H1 (cell line): ENCODE results near the gene ARHGAP25. TPM values are rescaled to one million over a fixed set of nuclear protein-coding genes. Genes with fewer than 3 reads are reported as not detected.

Experiments
- CTCF ChIA-PET: fragments of 300-600 bp; sonication (Branson Sonifier 250); formaldehyde crosslinking; loops from one replicate; lab custom pipeline; 2021; ENCODE audit not compliant: partially characterized antibody; lab: Charles Lee
- POLR2A ChIA-PET: fragments of 300-600 bp; sonication (Branson Sonifier 250); formaldehyde crosslinking; loops from one replicate; lab custom pipeline; 2021; ENCODE audit warnings: inconsistent platforms; ENCODE audit not compliant: partially characterized antibody; lab: Charles Lee
- DNase-seq, 2 experiments: peaks; one replicate each; pipeline versions ENCODE4 v3.0.0 to v3.0.0-alpha.2; 2010 to 2022; ENCODE audit warnings: low spot score in 2 of 2, low read depth in 1 of 2, mixed read lengths in 1 of 2
- FAIRE-seq: peaks from 2 replicates; lab custom pipeline; 2011; peaks lifted over from hg19 to GRCh38; lab: Jason Lieb, UNC
- H2AFZ ChIP-seq: 2 replicates; pipeline ENCODE4 v1.8.1; 2012; ENCODE audit warnings: low read length, inconsistent platforms
- H2AK5ac ChIP-seq: 2 replicates; pipeline ENCODE4 v1.6.1; 2013; ENCODE audit warnings: low read depth, low read length
- H2BK120ac ChIP-seq: replicated peaks from 2 replicates; pipeline ENCODE3; 2013; ENCODE audit warnings: low read depth, low read length, inconsistent platforms
- H2BK12ac ChIP-seq: 2 replicates; pipeline ENCODE4 v1.6.1; 2013; ENCODE audit warnings: low read depth, low read length
- H2BK15ac ChIP-seq: 2 replicates; pipeline ENCODE4 v1.6.1; 2013; ENCODE audit warnings: low read length
- H2BK20ac ChIP-seq: 2 replicates; pipeline ENCODE4 v1.6.1; 2013; ENCODE audit warnings: low read length
- H2BK5ac ChIP-seq: 2 replicates; pipeline ENCODE4 v1.6.1; 2013; ENCODE audit warnings: low read depth, low read length
- H3K14ac ChIP-seq: 2 replicates; pipeline ENCODE4 v1.6.1; 2013; ENCODE audit warnings: inconsistent platforms; ENCODE audit not compliant: insufficient read length
- H3K18ac ChIP-seq: 2 replicates; pipeline ENCODE4 v1.6.1; 2013; ENCODE audit warnings: low read length; ENCODE audit errors: extremely low read depth
- H3K23ac ChIP-seq: 2 replicates; pipeline ENCODE4 v1.6.1; 2013; ENCODE audit warnings: inconsistent platforms; ENCODE audit not compliant: insufficient read length
- H3K23me2 ChIP-seq: 2 replicates; pipeline ENCODE4 v1.6.1; 2013; ENCODE audit warnings: low read depth, low read length
- H3K27ac ChIP-seq: 2 replicates; pipeline ENCODE4 v1.6.1; 2011; ENCODE audit warnings: low read depth, low read length, inconsistent platforms
- H3K27me3 ChIP-seq, 4 experiments: replicated peaks in 1 of 4; 1 replicate in 1 of 4; 2 replicates in 3 of 4; pipeline versions ENCODE4 v1.6.1 to v1.8.1; 2011 to 2013; ENCODE audit warnings: low read length in 3 of 4, mild to moderate bottlenecking in 3 of 4, inconsistent platforms in 2 of 4, mixed read lengths in 2 of 4, moderate library complexity in 1 of 4; ENCODE audit not compliant: control insufficient read depth in 3 of 4, insufficient read depth in 3 of 4; ENCODE audit errors: extremely low read depth in 1 of 4
- H3K36me3 ChIP-seq, 4 experiments: 2 replicates each; pipeline versions ENCODE4 v1.6.1 to v1.8.1; 2011 to 2013; ENCODE audit warnings: mild to moderate bottlenecking in 4 of 4, low read length in 3 of 4, moderate library complexity in 2 of 4, control low read depth in 1 of 4, inconsistent platforms in 1 of 4; ENCODE audit not compliant: insufficient read depth in 4 of 4, control insufficient read depth in 2 of 4
- H3K4ac ChIP-seq: replicated peaks from 2 replicates; pipeline ENCODE3; 2013; ENCODE audit warnings: low read length, low read depth, mixed read lengths, inconsistent platforms; ENCODE audit not compliant: insufficient read length
- H3K4me1 ChIP-seq, 4 experiments: replicated peaks in 1 of 4; 1 replicate in 1 of 4; 2 replicates in 3 of 4; pipeline versions ENCODE4 v1.6.1 to v1.8.1; 2011 to 2013; ENCODE audit warnings: low read length in 3 of 4, inconsistent platforms in 2 of 4, mixed read lengths in 1 of 4; ENCODE audit not compliant: insufficient read depth in 4 of 4, control insufficient read depth in 3 of 4
- H3K4me2 ChIP-seq, 2 experiments: 2 replicates each; pipeline versions ENCODE4 v1.6.1 to v1.8.1; 2011 to 2013; ENCODE audit warnings: low read depth in 2 of 2, low read length in 2 of 2, control low read depth in 1 of 2, inconsistent platforms in 1 of 2, mild to moderate bottlenecking in 1 of 2; ENCODE audit not compliant: insufficient read depth in 1 of 2
- H3K4me3 ChIP-seq, 4 experiments: fragments of 200-600, 300-600 bp in 1 of 4; sonication (generic), shearing (Covaris generic), sonication (Bioruptor Twin) in 1 of 4; 2 replicates each; pipeline versions ENCODE4 v1.5.1 to v1.8.1; 2011 to 2016; ENCODE audit warnings: low read length in 4 of 4, low read depth in 3 of 4, control low read depth in 2 of 4, inconsistent platforms in 2 of 4, mild to moderate bottlenecking in 2 of 4, mixed read lengths in 1 of 4, moderate library complexity in 1 of 4; ENCODE audit not compliant: insufficient read depth in 2 of 4; ENCODE audit errors: extremely low read depth in 1 of 4
- H3K56ac ChIP-seq: replicated peaks from 2 replicates; pipeline ENCODE3; 2013; ENCODE audit warnings: low read depth, mild to moderate bottlenecking, mixed read lengths, low read length, inconsistent platforms; ENCODE audit not compliant: insufficient read length
- H3K79me1 ChIP-seq: 2 replicates; pipeline ENCODE4 v1.6.1; 2013; ENCODE audit warnings: low read depth, low read length, control low read depth
- H3K79me2 ChIP-seq, 2 experiments: 2 replicates each; pipeline versions ENCODE4 v1.6.1 to v1.8.1; 2012 to 2013; ENCODE audit warnings: low read length in 2 of 2, mild to moderate bottlenecking in 2 of 2, inconsistent platforms in 1 of 2; ENCODE audit not compliant: insufficient read depth in 2 of 2, control insufficient read depth in 1 of 2
- H3K9ac ChIP-seq, 4 experiments: replicated peaks in 1 of 4; 1 replicate in 1 of 4; 2 replicates in 3 of 4; pipeline versions ENCODE4 v1.6.1 to v1.8.1; 2011 to 2013; ENCODE audit warnings: low read depth in 3 of 4, low read length in 3 of 4, control low read depth in 2 of 4, mild to moderate bottlenecking in 2 of 4, moderate library complexity in 2 of 4, inconsistent platforms in 1 of 4; ENCODE audit errors: extremely low read depth in 1 of 4
- H3K9me3 ChIP-seq, 2 experiments: 2 replicates each; pipeline versions ENCODE4 v1.6.1 to v1.8.1; 2012 to 2013; ENCODE audit warnings: mild to moderate bottlenecking in 2 of 2, moderate library complexity in 2 of 2, control low read depth in 1 of 2, inconsistent platforms in 1 of 2, low read depth in 1 of 2, low read length in 1 of 2, mixed read lengths in 1 of 2; ENCODE audit not compliant: insufficient read depth in 2 of 2
- H4K20me1 ChIP-seq, 2 experiments: replicated peaks in 1 of 2; 2 replicates each; pipeline versions ENCODE3 to v1.8.1; 2011 to 2013; ENCODE audit warnings: inconsistent platforms in 2 of 2, low read length in 2 of 2, mild to moderate bottlenecking in 1 of 2; ENCODE audit not compliant: insufficient read depth in 2 of 2, control insufficient read depth in 1 of 2
- H4K5ac ChIP-seq: 2 replicates; pipeline ENCODE4 v1.6.1; 2013; ENCODE audit warnings: low read length, low read depth, mixed read lengths, inconsistent platforms; ENCODE audit not compliant: insufficient read length
- H4K8ac ChIP-seq: 2 replicates; pipeline ENCODE4 v1.8.0; 2013; ENCODE audit warnings: mild to moderate bottlenecking, moderate library complexity, low read length, inconsistent platforms; ENCODE audit not compliant: insufficient read depth; ENCODE audit errors: extremely low read depth
- H4K91ac ChIP-seq: replicated peaks from 2 replicates; pipeline ENCODE3; 2013; ENCODE audit warnings: low read length, mixed read lengths, inconsistent platforms; ENCODE audit not compliant: insufficient read length
- CREB1 ChIP-seq: IDR thresholded peaks from 2 replicates; pipeline ENCODE4 v1.6.1; 2012; ENCODE audit warnings: inconsistent platforms
- CTBP2 ChIP-seq: IDR thresholded peaks from 2 replicates; pipeline ENCODE4 v1.7.0; 2011; ENCODE audit warnings: borderline replicate concordance, mild to moderate bottlenecking, moderate library complexity, mixed read lengths, low read length; ENCODE audit not compliant: insufficient read depth, insufficient read length
- EP300 ChIP-seq, 2 experiments: IDR thresholded peaks; 1 replicate in 1 of 2; 2 replicates in 1 of 2; pipeline ENCODE4 v1.6.1; 2011 to 2012; ENCODE audit warnings: low read depth in 2 of 2, low read length in 2 of 2, mild to moderate bottlenecking in 2 of 2, borderline replicate concordance in 1 of 2, inconsistent platforms in 1 of 2, moderate library complexity in 1 of 2
- NANOG ChIP-seq: IDR thresholded peaks from 2 replicates; pipeline ENCODE4 v1.6.1; 2011; ENCODE audit warnings: low read length, low read depth, mild to moderate bottlenecking, inconsistent platforms; ENCODE audit not compliant: insufficient read depth, poor library complexity, severe bottlenecking
- SP4 ChIP-seq: IDR thresholded peaks from 2 replicates; pipeline ENCODE4 v1.6.1; 2012; ENCODE audit warnings: low read length, inconsistent platforms
- TBP ChIP-seq: IDR thresholded peaks from 2 replicates; pipeline ENCODE4 v1.6.1; 2011; ENCODE audit warnings: low read depth, low read length, improper control_type of control experiment
- YY1 ChIP-seq: IDR thresholded peaks from 2 replicates; pipeline ENCODE4 v1.6.1; 2011; ENCODE audit warnings: low read depth, mild to moderate bottlenecking, low read length
- whole genome bisulfite sequencing, 2 experiments: shearing (Covaris generic) in 1 of 2; methylation state at CpG; one replicate each; pipeline versions ENCODE4 v1.1.6 to v1.1.7; 2013 to 2015; ENCODE audit warnings: low lambda C conversion rate in 2 of 2, mixed read lengths in 2 of 2, inconsistent platforms in 1 of 2, low coverage in 1 of 2, missing lambda C conversion rate in 1 of 2; ENCODE audit not compliant: insufficient replicate concordance in 2 of 2, insufficient coverage in 1 of 2, insufficient read length in 1 of 2; ENCODE audit errors: extremely low coverage in 1 of 2, missing lambda C conversion rate in 1 of 2; 5-methylcytosine and 5-hydroxymethylcytosine counted together
- polyA plus RNA-seq, 7 experiments: library from polyadenylated mRNA; depleted of rRNA in 3 of 7; stranded (reverse) in 5 of 7; unstranded in 2 of 7; fragments of >200 nt in 5 of 7; fragments of 200-250 nt in 2 of 7; gene quantifications; 1 replicate in 5 of 7; 2 replicates in 1 of 7; 4 replicates in 1 of 7; pipeline versions ENCODE4 v1.2.1 to v1.2.3, GENCODE V29; 2011 to 2013; ENCODE audit warnings: missing spikeins in 2 of 7, mixed read lengths in 2 of 7
- total RNA-seq: library from RNA; stranded (reverse); fragmentation: NEBNext Ultra II Directional; extraction: Animal tissue kit (Norgen Biotek cat#: 25700); gene quantifications from 2 replicates; pipeline ENCODE4 v1.2.1, GENCODE V29; 2021
- TF ChIP-seq, protein P1 (sequence below), 3 experiments: IDR thresholded peaks; 1 replicate in 2 of 3; 2 replicates in 1 of 3; pipeline versions ENCODE4 v1.5.1 to v1.6.1; 2011; ENCODE audit warnings: low read length in 3 of 3, mild to moderate bottlenecking in 3 of 3, inconsistent platforms in 2 of 3, low read depth in 1 of 3, moderate library complexity in 1 of 3; ENCODE audit not compliant: insufficient read depth in 1 of 3; ENCODE audit errors: control extremely low read depth in 1 of 3

Gene ARHGAP25
- total and polyA plus RNA-seq, 2 of the 8 experiments (the other 6 are each of a cell fraction or from before 2014, with no cell fraction given), result 1.00 to 1.2 TPM

DNA sequence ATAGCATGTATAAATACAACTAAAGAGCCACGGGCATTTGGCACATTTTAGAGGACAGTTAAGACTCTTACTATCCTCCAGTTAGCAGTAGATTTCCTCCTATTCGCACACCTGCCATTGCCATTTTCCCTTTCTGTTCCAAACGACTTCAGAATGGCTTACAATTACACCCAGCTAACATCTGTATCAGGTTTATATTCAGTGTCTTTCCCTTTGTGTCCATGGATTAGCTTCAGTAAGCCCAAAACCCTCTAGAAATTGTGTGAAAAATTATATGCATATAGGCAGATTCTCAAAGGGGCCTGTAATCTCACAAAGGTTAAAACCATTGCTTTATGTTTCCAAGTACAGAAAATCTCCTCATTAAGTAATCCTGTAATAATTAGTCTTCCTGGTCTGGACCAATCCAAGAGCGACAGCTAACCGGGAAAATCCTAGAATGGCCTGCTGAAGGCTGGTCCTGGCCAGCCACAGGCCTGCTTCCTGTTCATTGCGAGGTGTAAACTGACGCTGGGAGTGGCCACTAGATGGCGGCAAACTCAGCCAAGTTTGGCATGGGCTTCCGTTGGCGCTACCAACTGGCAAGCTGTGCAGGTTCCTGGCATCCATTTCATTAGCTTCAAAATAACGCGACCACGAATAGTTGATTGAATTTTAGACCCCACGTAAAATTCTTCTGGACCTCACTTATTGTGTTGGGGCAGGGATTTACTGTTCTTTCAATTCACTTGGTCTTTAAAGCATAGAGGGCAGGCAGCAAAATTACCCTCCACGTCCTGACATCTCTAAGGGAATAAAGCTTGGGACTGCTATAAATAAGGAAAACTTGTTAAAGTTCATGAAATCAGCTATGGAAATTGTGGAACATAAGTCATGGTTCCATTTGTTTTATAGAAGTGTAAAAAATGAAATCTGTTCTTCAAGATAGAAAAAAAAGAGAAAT is 17.1 kb downstream of the ARHGAP25 start:
- H2BK5ac ChIP-seq, result no peak overlapping the region
- H3K4me2 ChIP-seq, result no peak overlapping the region
- no peaks in the 10 kb centered on the region for H3K27me3 ChIP-seq
- H2BK120ac ChIP-seq, result no peak overlapping the region
- ChIA-PET POLR2A (interaction anchor here (0.6 kb wide), 1 partner anchor 290 kb away, joined by 3 read pairs; no protein-coding TSS in a partner anchor), CTCF (interaction anchor here (0.6 to 7.2 kb wide), 51 partner anchors 10 to 296 kb away, joined by 3 to 79 read pairs (median 4); partner anchors contain the start of genes APLF, ARHGAP25 and FBXO48)
- no peak overlapping the region for H3K23ac ChIP-seq
- no peak overlapping the region for H2AK5ac ChIP-seq
- H3K9ac ChIP-seq, result no peak overlapping the region
- DNase-seq, result peak; percentile 69 to 95
- 35% methylated on average over 15 of the region's 15 CpGs; no CpG with 5 or more reads in 1 of the 2 experiments for WGBS, 2 experiments
- H3K18ac ChIP-seq, result no peak overlapping the region
- no peak overlapping the region for H3K4me3 ChIP-seq
- no peak overlapping the region for H3K4ac ChIP-seq
- no peak overlapping the region for H4K5ac ChIP-seq
- H3K9me3 ChIP-seq, result no peaks in the 10 kb centered on the region
- H4K8ac ChIP-seq, result no peak overlapping the region
- no peak overlapping the region for H2BK15ac ChIP-seq
- H3K56ac ChIP-seq, result no peak overlapping the region
- H3K27ac ChIP-seq, result no peak overlapping the region
- FAIRE-seq, result peak; percentile 70
- H3K36me3 ChIP-seq, result no peaks in the 10 kb centered on the region
- no peak overlapping the region for H4K91ac ChIP-seq
- H2BK20ac ChIP-seq, result no peak overlapping the region
- H2AFZ ChIP-seq, result no peak overlapping the region
- H3K79me1 ChIP-seq, result no peaks in the 10 kb centered on the region
- no peak overlapping the region for H2BK12ac ChIP-seq
- H3K4me1 ChIP-seq, result peaks cover 0 to 3% (median 0%) of the 10 kb centered on the region in 4 experiments; a peak in 1 of 7 replicates
- no peaks in the 10 kb centered on the region for H3K23me2 ChIP-seq
- no peak overlapping the region for H3K14ac ChIP-seq
- no peaks in the 10 kb centered on the region for H4K20me1 ChIP-seq
- H3K79me2 ChIP-seq, result no peaks in the 10 kb centered on the region
- TF ChIP-seq SP4 (no peak), YY1 (0 out of 2 replicates have a peak, but pooled peaks have one; percentile 69), CREB1 (peak; percentile 43; the same call in 1 of the 2 replicates), CTBP2 (no peak), NANOG (no peak), TBP (no peak), EP300 (IDR thresholded peaks at IDR 0.05; ENCODE audit: borderline replicate concordance in 1 of 2, low read depth in 2 of 2, low read length in 2 of 2) (0 out of 3 replicates have a peak, but pooled peaks of 1 of the 2 experiments have one; percentile 14)
- TF ChIP-seq, protein P1, sequence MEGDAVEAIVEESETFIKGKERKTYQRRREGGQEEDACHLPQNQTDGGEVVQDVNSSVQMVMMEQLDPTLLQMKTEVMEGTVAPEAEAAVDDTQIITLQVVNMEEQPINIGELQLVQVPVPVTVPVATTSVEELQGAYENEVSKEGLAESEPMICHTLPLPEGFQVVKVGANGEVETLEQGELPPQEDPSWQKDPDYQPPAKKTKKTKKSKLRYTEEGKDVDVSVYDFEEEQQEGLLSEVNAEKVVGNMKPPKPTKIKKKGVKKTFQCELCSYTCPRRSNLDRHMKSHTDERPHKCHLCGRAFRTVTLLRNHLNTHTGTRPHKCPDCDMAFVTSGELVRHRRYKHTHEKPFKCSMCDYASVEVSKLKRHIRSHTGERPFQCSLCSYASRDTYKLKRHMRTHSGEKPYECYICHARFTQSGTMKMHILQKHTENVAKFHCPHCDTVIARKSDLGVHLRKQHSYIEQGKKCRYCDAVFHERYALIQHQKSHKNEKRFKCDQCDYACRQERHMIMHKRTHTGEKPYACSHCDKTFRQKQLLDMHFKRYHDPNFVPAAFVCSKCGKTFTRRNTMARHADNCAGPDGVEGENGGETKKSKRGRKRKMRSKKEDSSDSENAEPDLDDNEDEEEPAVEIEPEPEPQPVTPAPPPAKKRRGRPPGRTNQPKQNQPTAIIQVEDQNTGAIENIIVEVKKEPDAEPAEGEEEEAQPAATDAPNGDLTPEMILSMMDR (IDR thresholded peaks at IDR 0.05; ENCODE audit: control extremely low read depth in 1 of 3, insufficient read depth in 1 of 3, low read depth in 1 of 3, low read length in 3 of 3), result peak; percentile 93 to 97 (median 96)
